Colon (tissue), 2 donors: ENCODE data around the gene TOR1A.

Source experiments
- FAIRE-seq: peaks from 2 replicates; lab custom pipeline; 2012; peaks lifted over from hg19 to GRCh38; lab: Jason Lieb, UNC
- donor health status: control.
- donor health status: control.

Gene TOR1A

GRCh38 chr9:129823935-129824601 lies at the start of gene TOR1A:
TSS of gene TOR1A (minus strand) at chr9:129824136. CDS start at chr9:129824085, 51 bp downstream.
- no peak for FAIRE-seq

DNA sequence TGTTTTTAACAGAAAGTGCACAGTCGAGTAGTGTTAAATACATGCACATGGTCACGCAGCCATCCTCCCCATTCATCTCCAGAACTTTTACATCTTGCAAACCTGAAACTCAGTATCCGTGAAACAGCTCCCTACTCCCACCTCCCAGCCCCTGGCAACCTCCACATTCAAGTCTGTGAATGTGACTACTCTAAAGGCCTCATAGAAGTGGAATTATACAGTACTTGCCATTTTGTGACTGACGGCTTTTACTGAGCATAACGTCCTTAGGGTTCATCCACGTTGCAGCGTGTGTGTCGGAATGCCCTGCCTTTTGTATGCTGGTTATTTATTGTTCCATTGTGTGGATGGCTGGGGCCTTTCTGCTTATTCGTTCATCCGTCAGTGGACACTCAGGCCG lies 47.1 kb upstream of the TOR1A start:
- FAIRE-seq, result no peak

DNA sequence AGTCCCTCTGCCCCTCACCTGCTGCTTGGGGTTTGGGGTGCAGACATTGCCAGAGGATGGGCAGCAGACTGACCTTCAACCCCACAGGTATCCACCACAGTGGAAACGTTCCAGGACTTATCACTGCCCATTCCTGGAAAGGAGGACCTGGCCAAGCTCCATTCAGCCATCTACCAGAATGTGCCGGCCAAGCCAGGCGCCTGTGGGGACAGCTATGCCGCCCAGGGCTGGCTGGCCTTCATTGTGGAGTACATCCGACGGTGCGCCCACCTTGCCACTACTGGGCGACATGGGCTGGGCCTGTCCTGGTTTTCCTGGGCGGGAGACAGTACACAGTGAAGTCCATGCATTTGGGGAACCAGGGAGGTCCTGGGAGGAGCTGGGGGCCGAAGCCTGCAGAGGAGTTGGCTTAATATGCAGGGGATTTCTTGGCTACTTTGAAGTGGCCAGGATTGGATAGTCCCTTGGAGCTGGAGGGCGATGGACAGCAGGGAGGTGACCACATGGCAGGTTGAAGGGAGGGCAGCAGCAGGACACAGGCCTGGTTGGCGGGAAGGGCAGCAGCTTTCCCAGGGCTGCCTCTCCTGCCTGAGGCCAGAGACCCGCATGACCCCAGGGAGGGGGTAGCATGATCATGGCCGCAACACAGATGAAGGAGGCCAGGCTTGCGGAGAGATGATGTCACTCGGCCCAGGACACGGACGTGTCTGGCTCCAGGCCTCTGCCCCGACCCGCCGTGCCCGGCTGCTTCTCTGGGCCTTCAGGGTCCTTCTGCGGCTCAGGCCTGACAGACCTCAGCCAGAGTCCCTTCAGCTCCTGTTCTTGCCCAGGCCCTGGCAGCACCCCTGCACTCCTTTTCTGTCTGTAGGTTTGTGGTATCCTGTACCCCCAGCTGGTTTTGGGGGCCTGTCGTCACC lies 45.9 kb upstream of the TOR1A start:
- no peak for FAIRE-seq

- no peak for FAIRE-seq
Measured at GRCh38 chr9:129868872-129869486, 45.0 kb upstream of the TOR1A start.

DNA sequence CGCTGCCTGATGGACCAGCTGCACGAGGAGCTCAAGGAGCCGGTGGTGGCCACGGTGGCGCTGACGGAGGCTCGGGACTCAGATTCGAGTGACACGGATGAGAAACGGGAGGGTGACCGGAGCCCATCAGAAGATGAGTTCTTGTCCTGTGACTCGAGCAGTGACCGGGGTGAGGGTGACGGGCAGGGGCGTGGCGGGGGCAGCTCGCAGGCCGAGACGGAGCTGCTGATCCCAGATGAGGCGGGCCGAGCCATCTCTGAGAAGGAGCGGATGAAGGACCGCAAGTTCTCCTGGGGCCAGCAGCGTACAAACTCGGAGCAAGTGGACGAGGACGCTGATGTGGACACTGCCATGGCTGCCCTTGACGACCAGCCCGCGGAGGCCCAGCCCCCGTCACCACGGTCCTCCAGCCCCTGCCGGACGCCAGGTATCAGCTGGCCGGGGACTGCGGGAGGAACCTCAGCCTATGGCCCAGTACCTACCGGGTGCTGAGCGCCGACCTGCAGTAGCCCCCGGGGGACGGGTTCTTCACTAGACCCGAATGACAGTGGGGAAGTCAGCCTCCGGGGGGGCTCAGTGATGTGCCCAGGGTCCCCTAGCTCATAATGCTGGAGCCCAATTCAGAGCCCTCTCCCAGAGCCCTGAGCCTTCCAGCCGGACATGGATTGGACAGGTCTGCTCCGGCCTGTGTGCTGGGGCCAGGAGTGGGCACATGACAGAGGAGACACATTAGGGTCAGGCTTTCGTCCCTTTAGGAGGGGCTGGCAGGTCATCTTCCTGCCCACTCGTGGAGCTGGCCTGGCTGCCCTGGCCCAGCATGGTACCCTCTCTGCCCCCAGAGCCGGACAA lies 44.3 kb upstream of the TOR1A start:
- FAIRE-seq, result no peak

GRCh38 chr9:129867136-129868022 lies 43.4 kb upstream of the TOR1A start:
- no peak for FAIRE-seq

GRCh38 chr9:129866394-129867135 lies 42.6 kb upstream of the TOR1A start:
- FAIRE-seq, result no peak

- FAIRE-seq, result no peak
Measured at GRCh38 chr9:129865668-129866320, 41.9 kb upstream of the TOR1A start.

DNA sequence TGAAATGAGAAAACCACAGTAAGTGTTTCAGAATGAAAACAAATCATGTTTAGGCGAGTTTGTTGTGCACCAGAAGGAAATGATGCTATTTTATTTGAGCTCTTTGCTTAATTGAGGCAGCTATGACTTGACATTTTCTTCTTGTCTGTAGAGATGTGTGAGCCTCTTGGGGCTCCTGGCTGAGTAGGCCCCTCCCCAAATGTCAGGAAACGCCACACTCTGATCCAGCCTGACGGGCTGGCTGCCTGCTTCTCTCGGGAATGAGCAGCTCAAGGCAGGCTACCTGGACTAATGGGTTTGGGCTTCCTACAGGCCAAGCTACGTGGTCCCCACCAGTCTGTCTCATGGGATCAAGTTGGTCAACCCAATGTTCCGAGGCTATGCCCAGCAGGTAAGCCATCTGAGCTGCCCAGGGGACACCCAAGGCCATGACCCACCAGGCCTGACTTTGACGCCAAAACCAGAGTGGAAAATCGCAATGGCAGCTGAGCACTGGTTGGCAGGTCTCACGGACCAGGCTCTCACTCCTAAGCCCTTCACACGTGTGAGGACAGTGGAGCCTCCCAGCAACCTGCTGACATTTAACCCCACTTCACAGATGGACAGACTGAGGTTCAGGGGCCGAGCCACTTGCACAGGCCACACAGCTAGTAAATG lies 41.2 kb upstream of the TOR1A start:
- no peak for FAIRE-seq

DNA sequence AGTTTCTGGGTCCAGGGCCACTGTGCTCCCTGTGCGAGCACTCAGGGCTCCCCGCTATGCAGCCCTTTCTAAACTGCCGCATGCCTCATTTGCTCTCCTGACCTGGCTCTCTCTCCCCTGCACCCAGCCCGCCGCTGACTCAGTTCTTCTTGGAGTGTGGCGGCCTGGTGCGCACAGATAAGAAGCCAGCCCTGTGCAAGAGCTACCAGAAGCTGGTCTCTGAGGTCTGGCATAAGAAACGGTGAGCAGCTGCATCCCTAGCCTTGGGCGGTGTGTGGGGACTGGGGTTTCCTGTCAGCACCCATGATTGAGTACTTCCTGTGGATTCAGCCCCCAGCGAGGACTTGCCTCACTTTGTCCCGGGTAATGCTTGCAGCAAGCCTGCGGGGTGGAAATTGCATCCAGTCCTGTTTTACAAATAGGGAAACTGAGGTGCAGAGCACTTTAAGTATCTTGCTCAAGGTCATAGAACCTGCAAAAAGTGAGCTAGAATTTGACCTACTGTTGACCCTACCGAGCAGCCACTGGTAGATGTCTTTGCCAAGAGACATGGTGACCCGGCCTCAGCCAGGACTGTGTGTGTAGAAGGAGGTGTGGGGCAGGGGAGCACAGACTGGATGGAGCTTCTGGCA lies 39.2 kb upstream of the TOR1A start:
- no peak for FAIRE-seq

- FAIRE-seq, result no peak
Measured at GRCh38 chr9:129861447-129861827, 37.5 kb upstream of the TOR1A start.

DNA sequence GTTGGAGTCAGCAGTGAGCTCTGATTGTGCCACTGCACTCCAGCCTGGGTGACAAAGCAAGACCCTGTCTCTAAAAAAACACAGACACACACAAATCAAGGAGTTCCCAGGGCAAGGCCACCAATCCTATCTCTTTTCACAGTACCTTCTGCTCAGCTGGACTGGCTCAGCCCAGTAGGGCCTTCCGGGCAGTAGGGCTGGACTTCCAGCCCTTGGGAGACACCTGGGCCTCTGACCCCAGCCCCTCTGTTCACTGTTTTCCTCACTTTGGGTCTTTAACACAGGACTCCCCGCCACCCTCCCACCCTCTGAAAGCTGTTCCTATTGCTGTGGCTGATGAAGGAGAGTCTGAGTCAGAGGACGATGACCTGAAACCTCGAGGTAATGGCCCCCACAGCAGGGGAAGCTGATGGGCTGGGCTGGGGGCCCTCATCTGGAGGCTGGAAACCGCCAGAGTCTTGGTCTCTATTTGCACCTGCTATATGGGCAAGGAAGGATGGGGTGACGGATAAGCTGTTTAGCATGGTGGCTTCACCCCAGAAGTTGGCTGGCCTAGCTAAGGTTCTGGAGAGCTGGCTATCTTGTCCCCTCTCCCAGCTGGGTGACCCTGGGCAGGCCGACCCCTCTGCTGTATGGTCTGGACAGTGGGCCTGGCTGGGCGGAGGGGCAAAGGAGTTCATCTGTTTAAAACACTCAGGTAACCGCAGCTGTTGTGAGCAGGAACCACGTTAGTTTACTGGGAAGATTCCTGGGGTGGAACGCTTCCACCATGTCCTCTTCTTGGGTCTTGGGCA lies 36.9 kb upstream of the TOR1A start:
- no peak for FAIRE-seq

- FAIRE-seq, result no peak
Measured at GRCh38 chr9:129858167-129858962, 34.4 kb upstream of the TOR1A start.

GRCh38 chr9:129857207-129857606 lies 33.3 kb upstream of the TOR1A start:
- FAIRE-seq, result no peak

DNA sequence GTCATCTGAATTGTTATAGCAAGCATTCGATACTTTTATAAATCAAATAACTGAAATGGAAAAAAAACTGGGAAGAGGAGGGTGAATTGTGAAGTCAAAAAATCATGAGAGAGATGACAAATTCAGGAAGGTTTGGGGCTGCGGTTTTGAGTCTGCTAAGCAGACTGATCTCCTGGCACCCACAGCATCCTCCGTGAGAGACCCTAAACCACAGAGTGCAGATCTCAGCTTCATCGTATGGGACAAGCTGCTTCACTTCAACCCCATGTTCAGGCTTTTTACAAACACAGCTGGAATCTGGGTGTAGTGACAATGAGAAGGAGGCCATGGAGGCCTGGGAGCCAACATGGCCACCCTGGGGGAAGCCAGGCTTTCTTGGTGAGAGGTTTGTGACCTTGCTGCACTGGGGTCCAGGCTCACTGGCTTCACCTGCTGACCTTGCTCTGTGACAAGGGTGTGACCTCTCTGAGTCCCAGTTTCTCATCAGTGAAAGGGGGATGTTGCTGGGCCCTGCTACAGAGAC lies 30.7 kb upstream of the TOR1A start:
- no peak for FAIRE-seq

DNA sequence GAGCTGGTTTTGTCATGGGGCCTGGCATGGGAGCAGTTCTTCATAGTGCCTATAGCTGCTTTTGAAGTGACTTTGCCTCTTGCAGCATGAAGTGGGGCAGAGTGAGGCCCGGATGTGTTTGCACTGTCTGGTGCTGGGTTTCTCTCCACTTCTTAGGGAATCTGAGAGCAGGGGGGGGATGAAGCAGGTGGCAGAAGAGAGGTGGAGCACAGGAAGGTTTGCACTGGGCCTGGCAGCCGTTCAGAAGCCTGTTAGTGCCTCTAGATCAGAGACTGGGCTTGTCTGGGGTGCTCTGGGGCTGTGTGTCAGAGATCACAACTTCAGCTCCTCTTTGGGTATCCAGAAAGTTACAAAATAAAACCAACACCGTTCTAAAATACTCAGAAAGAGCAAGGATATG lies 29.7 kb upstream of the TOR1A start:
- FAIRE-seq, result no peak

GRCh38 chr9:129852579-129852978 lies 28.6 kb upstream of the TOR1A start:
- FAIRE-seq, result no peak
